IMR-90 (cell line): Measurements from ENCODE around the gene DEFB110. TPM values are rescaled to one million over a fixed set of nuclear protein-coding genes. Genes with fewer than 3 reads are reported as not detected.

Source experiments
- ATAC-seq: fragments of 200-7000 bp; cut with Tn5 transposase; 2 replicates; pipeline ENCODE4 v1.9.1; 2020; ENCODE audit warnings: low read depth, mild to moderate bottlenecking, moderate library complexity
- BruUV-seq: library from RNA; stranded (reverse); fragments of 400-500 nt; replicated peaks from 2 replicates; lab custom pipeline; 2021; lab: Mats Ljungman, UMichigan
- CTCF ChIA-PET: fragments of 300-600 bp; formaldehyde crosslinking; extraction: SDS; loops from one replicate; lab custom pipeline; 2021; ENCODE audit warnings: antibody characterized with exemption; lab: Yijun Ruan, JAX
- POLR2A ChIA-PET: fragments of 300-600 bp; sonication (Branson Sonifier 250); formaldehyde crosslinking; loops from one replicate; lab custom pipeline; 2022; ENCODE audit warnings: antibody characterized with exemption; ENCODE audit not compliant: unreplicated experiment; lab: Charles Lee
- DNase-seq: peaks from one replicate; pipeline ENCODE4 v3.0.0; 2013
- H2AFZ ChIP-seq: replicated peaks from 2 replicates; pipeline ENCODE3; 2013; ENCODE audit warnings: low read length, mild to moderate bottlenecking; ENCODE audit not compliant: poor library complexity
- H2AK5ac ChIP-seq: 2 replicates; pipeline ENCODE4 v1.6.1; 2013; ENCODE audit warnings: low read depth, low read length, inconsistent platforms
- H2AK9ac ChIP-seq: replicated peaks from 2 replicates; pipeline ENCODE3; 2013; ENCODE audit warnings: mild to moderate bottlenecking, low read depth, low read length, moderate library complexity; ENCODE audit not compliant: poor library complexity
- H2BK120ac ChIP-seq: 2 replicates; pipeline ENCODE4 v1.6.1; 2013; ENCODE audit warnings: low read depth, low read length, inconsistent platforms
- H2BK15ac ChIP-seq: 3 replicates; pipeline ENCODE4 v1.6.1; 2013; ENCODE audit warnings: low read depth, low read length, inconsistent platforms
- H2BK20ac ChIP-seq: 2 replicates; pipeline ENCODE4 v1.6.1; 2013; ENCODE audit warnings: low read depth, mild to moderate bottlenecking, inconsistent platforms, low read length, moderate library complexity
- H2BK5ac ChIP-seq: 2 replicates; pipeline ENCODE4 v1.6.1; 2013; ENCODE audit warnings: mild to moderate bottlenecking, low read depth, low read length, inconsistent platforms; ENCODE audit not compliant: poor library complexity, severe bottlenecking
- H3K14ac ChIP-seq: replicated peaks from 2 replicates; pipeline ENCODE4 v1.6.1; 2013; ENCODE audit warnings: low read depth, low read length, inconsistent platforms
- H3K18ac ChIP-seq: 2 replicates; pipeline ENCODE4 v1.6.1; 2013; ENCODE audit warnings: low read depth, low read length, control low read depth
- H3K23ac ChIP-seq: 2 replicates; pipeline ENCODE4 v1.6.1; 2013; ENCODE audit warnings: low read depth, low read length, inconsistent platforms
- H3K27ac ChIP-seq: 2 replicates; pipeline ENCODE4 v1.5.1; 2013; ENCODE audit warnings: mild to moderate bottlenecking, control low read depth, low read length; ENCODE audit not compliant: insufficient read depth
- H3K27me3 ChIP-seq: 2 replicates; pipeline ENCODE4 v1.6.1; 2013; ENCODE audit warnings: low read length; ENCODE audit not compliant: control insufficient read depth, insufficient read depth
- H3K36me3 ChIP-seq: 2 replicates; pipeline ENCODE4 v1.6.1; 2013; ENCODE audit warnings: low read length, mixed read lengths; ENCODE audit not compliant: control insufficient read depth, insufficient read depth
- H3K4ac ChIP-seq: 2 replicates; pipeline ENCODE4 v1.6.1; 2013; ENCODE audit warnings: low read depth, low read length, inconsistent platforms
- H3K4me1 ChIP-seq: 2 replicates; pipeline ENCODE4 v1.6.1; 2013; ENCODE audit warnings: low read length, mixed read lengths; ENCODE audit not compliant: control insufficient read depth, insufficient read depth
- H3K4me2 ChIP-seq: 2 replicates; pipeline ENCODE4 v1.6.1; 2013; ENCODE audit warnings: low read depth, mild to moderate bottlenecking, control low read depth, low read length, moderate library complexity
- H3K4me3 ChIP-seq: 2 replicates; pipeline ENCODE4 v1.5.1; 2013; ENCODE audit warnings: low read depth, mild to moderate bottlenecking, control low read depth, low read length, moderate library complexity; ENCODE audit not compliant: insufficient read depth
- H3K56ac ChIP-seq: 2 replicates; pipeline ENCODE4 v1.6.1; 2013; ENCODE audit warnings: low read length, inconsistent platforms; ENCODE audit not compliant: insufficient read depth; ENCODE audit errors: extremely low read depth
- H3K79me1 ChIP-seq, 2 experiments: 2 replicates each; pipeline ENCODE4 v1.6.1; 2013; ENCODE audit warnings: low read length in 2 of 2, inconsistent platforms in 1 of 2, low read depth in 1 of 2
- H3K9ac ChIP-seq: 2 replicates; pipeline ENCODE4 v1.6.1; 2013; ENCODE audit warnings: low read depth, low read length, control low read depth
- H3K9me1 ChIP-seq: 2 replicates; pipeline ENCODE4 v1.6.1; 2013; ENCODE audit warnings: low read length, inconsistent platforms; ENCODE audit not compliant: insufficient read depth
- H3K9me3 ChIP-seq: 2 replicates; pipeline ENCODE4 v1.6.1; 2013; ENCODE audit warnings: low read length; ENCODE audit not compliant: control insufficient read depth, insufficient read depth
- H4K20me1 ChIP-seq: 2 replicates; pipeline ENCODE4 v1.6.1; 2013; ENCODE audit warnings: low read length, inconsistent platforms; ENCODE audit not compliant: insufficient read depth
- H4K5ac ChIP-seq: 2 replicates; pipeline ENCODE4 v1.6.1; 2013; ENCODE audit warnings: mild to moderate bottlenecking, low read depth, low read length, control low read depth
- H4K8ac ChIP-seq, 2 experiments: 2 replicates each; pipeline ENCODE4 v1.6.1; 2013; ENCODE audit warnings: low read depth in 2 of 2, low read length in 2 of 2, control low read depth in 1 of 2, inconsistent platforms in 1 of 2
- H4K91ac ChIP-seq: 2 replicates; pipeline ENCODE4 v1.6.1; 2013; ENCODE audit warnings: low read depth, low read length, inconsistent platforms; ENCODE audit not compliant: insufficient read depth
- FOS ChIP-seq: fragments of 150-350 bp; IDR thresholded peaks from 2 replicates; pipeline ENCODE4 v1.6.1; 2016; ENCODE audit warnings: low read depth, low read length
- MXI1 ChIP-seq: IDR thresholded peaks from 2 replicates; pipeline ENCODE4 v1.6.1; 2012; ENCODE audit warnings: low read depth, mild to moderate bottlenecking, low read length, moderate library complexity, borderline replicate concordance
- NFE2L2 ChIP-seq: fragments of 150-350 bp; IDR thresholded peaks from 2 replicates; pipeline ENCODE4 v1.6.1; 2016; ENCODE audit warnings: low read depth, mild to moderate bottlenecking, low read length
- WGBS, 2 experiments: methylation state at CpG; one replicate each; pipeline versions ENCODE4 v1.1.5 to v1.1.7; 2013; ENCODE audit warnings: missing lambda C conversion rate in 2 of 2; ENCODE audit not compliant: insufficient read length in 1 of 2; ENCODE audit errors: extremely low coverage in 2 of 2; 5-methylcytosine and 5-hydroxymethylcytosine counted together
- dilution Hi-C: fragments of 300-500 bp; cut with HindIII; formaldehyde crosslinking; loops from one replicate; pipeline ENCODE4 v1.14.3; 2018; ENCODE audit warnings: low sequenced_read_pairs; ENCODE audit not compliant: unreplicated experiment
- in situ Hi-C: fragments of 300-500 bp; cut with MboI; formaldehyde crosslinking; loops from 3 replicates; pipeline ENCODE4 v1.14.3; 2019; ENCODE audit warnings: low sequenced_read_pairs, inconsistent platforms, mixed read lengths
- intact Hi-C: fragments of 100-400 bp; cut with micrococcal nuclease; formaldehyde crosslinking; loops from 2 replicates; pipeline ENCODE4 v1.10.0; 2022
- polyA plus RNA-seq, 3 experiments: library from polyadenylated mRNA; depleted of rRNA; stranded (reverse); fragments of >200 nt; gene quantifications; 2 replicates each; pipeline ENCODE4 v1.2.3, GENCODE V29; 2012; ENCODE audit warnings: low replicate concordance in 1 of 3
- total RNA-seq: library from RNA; depleted of rRNA; stranded (reverse); fragments of >200 nt; gene quantifications from 2 replicates; pipeline ENCODE4 v1.2.3, GENCODE V29; 2012

DEFB110 gene
- total and polyA plus RNA-seq, 2 of the 4 experiments (the other 2 are of a cell fraction), result not detected

- WGBS, 2 experiments, result 51% methylated on average over 3 of the region's 4 CpGs; no CpG with 5 or more reads in 1 of the 2 experiments
- POLR2A ChIA-PET, result no interaction called here
- in situ Hi-C loops, result no loop called here
Measured at GRCh38 chr6:49979584-49979983, 42.2 kb downstream of the DEFB110 start.

More at GRCh38 chr6:49979584-49979983, 42.2 kb downstream of the DEFB110 start:
- H2AK5ac ChIP-seq, result no peak overlapping the region
- DNase-seq (no peak), ATAC-seq (no peak)
- no peak overlapping the region for H2BK120ac ChIP-seq
- no peak overlapping the region for H3K27ac ChIP-seq
- H4K20me1 ChIP-seq, result no peaks in the 10 kb centered on the region
- intact Hi-C loops, result no loop called here
- H2AK9ac ChIP-seq, result no peak overlapping the region
- CTCF ChIA-PET, result no interaction called here
- no peak overlapping the region for H3K23ac ChIP-seq
- dilution Hi-C loops, result no loop called here
- no peak overlapping the region for H3K14ac ChIP-seq
- H2AFZ ChIP-seq, result no peak overlapping the region
- H2BK5ac ChIP-seq, result no peak overlapping the region
- no peak overlapping the region for H2BK20ac ChIP-seq
- no peak overlapping the region for H4K8ac ChIP-seq
- H3K4me3 ChIP-seq, result no peak overlapping the region
- no peak overlapping the region for H3K18ac ChIP-seq
- no peak overlapping the region for H4K91ac ChIP-seq
- H3K4me2 ChIP-seq, result no peak overlapping the region
- H3K4ac ChIP-seq, result no peak overlapping the region
- H3K4me1 ChIP-seq, result no peaks in the 10 kb centered on the region
- H3K79me1 ChIP-seq, result no peaks in the 10 kb centered on the region
- TF ChIP-seq MXI1, result no peak
- TF ChIP-seq FOS, result no peak
- TF ChIP-seq NFE2L2, result no peak
- no peaks in the 10 kb centered on the region for H3K27me3 ChIP-seq
- no peaks in the 10 kb centered on the region for H3K36me3 ChIP-seq
- no peak overlapping the region for H2BK15ac ChIP-seq
- H3K9me3 ChIP-seq, result no peaks in the 10 kb centered on the region
- BruUV-seq, result no TSS peak
- H3K9ac ChIP-seq, result no peak overlapping the region
- H4K5ac ChIP-seq, result no peak overlapping the region
- no peak overlapping the region for H3K56ac ChIP-seq
- H3K9me1 ChIP-seq, result no peaks in the 10 kb centered on the region
